HG03571 (cell line): Measurements from ENCODE around the gene TTC39B.

Experiments
- ATAC-seq: cut with Tn5 transposase; IDR thresholded peaks from one replicate; pipeline ENCODE4 v1.9.1; 2021; ENCODE audit not compliant: unreplicated experiment

Gene TTC39B

DNA sequence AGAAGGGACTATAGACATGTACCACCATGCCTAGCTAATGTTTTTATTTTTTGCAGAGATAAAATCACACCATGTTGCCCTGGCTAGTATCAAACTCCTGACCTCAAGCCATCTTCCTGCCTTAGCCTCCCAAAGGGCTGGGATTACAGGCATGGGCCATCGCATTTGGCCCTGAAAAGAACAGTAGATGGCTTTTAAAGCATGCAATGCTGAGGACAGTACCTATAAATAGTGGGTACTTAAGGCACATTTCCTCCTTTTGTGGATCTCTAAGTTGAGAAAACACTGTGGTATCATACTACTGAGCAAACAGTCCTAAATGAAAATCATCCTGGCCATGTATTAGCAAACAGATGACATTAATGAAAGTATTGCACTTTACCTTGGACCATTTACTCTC, 119.4 kb downstream of the TTC39B start:
- ATAC-seq = no peak

DNA sequence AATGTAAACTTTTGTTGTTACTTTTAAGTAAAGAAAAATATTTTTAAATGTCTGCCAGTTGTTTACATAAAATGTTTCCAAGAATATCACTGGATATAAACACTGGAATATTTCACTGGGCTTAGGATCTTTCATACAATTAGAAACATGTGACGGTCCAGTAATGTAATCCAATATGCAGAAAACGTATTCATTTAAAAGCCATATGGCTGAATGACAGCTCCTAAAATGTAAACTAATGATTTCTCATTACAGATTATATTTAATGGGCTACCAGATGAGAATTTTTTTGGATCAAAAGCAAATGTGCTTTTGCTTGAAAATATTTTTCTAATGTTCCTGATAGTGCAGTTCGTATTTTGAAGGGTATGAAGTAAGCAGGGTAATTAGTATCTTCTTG, 124.3 kb downstream of the TTC39B start:
- no peak for ATAC-seq

GRCh38 chr9:15182101-15182551, 124.9 kb downstream of the TTC39B start:
- no peak for ATAC-seq

GRCh38 chr9:15180124-15180523, 126.9 kb downstream of the TTC39B start:
- no peak for ATAC-seq

DNA sequence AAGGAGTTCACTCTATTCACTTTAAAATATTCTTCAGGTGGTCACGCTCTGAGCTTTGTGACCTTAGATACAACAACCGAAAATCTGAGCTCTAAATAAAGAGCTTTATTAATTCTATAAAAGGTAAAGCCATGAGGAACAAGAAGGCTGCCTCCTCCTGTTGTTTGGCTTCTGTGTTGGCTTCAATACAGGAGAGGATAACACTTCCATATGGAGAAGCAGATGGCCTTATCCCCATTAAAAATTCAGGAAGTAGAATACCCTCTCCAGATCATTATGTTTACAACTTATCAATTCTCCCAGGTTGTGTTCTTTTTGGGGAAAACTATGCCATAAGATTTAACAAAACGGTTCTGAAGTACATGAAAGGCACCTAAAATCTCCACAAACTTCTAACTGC, 128.4 kb downstream of the TTC39B start:
- no peak for ATAC-seq

- ATAC-seq = no peak
Observed at GRCh38 chr9:15176836-15177235, 130.2 kb downstream of the TTC39B start.

GRCh38 chr9:15163931-15164330, 143.1 kb downstream of the TTC39B start:
- no peak for ATAC-seq

DNA sequence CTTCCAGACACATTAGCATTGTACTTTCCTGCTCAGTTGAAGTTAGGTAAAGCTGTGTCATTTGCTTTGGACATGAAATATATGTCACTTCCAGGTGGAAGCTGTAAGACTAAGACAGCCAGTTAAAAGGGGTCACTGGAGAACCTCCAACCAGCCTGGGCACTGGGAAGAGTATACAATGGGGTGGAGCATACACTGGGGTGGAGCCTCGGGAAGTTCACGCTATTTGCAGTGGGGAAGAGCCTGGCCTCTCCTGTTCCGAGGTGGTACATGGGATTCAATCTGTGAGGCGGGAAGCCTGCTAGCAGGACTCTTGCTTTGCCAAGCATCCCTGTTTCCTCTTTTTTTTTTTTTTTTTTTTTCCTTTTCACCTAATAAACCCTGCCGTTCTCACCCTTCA, 145.3 kb downstream of the TTC39B start:
- ATAC-seq = no peak

DNA sequence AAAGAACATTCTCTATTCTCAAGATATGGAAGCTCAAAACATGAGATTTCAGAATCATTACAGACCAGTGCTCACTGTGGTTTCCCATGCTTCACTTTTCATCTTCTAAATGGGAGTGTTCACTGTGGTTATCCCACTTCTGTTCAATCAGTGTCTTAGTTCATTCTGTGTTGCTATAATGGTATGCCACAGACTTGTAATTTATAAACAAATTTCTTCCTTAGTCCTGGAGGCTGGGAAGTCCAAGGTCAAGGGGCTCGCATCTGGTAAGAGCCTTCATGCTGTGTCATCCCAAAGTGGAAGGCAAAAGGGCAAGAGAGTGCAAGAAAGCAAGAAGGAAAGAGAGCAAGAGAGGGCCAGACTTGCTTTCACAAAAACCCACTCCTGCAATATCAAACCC, 146.3 kb downstream of the TTC39B start:
- ATAC-seq = no peak

GRCh38 chr9:15158064-15158463, 149.0 kb downstream of the TTC39B start:
- no peak for ATAC-seq

DNA sequence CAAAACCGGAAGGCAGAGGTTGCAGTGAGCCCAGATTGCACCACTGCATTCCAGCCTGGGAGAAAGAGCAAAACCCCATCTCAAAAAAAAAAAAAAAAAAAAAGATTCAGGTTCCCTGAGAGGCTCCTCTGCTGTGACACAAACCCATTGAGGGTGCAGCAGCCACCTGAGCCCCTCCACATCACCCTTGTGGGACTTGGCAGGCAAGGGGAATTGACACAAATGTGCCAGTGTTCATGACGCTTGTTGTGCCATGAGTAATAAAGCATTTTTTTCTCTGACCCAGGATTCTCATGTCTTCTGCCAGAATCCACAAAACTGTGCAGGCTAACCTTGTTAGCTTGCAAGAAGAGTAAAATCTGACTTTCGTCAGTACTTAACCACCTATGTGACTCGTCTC, 149.6 kb downstream of the TTC39B start:
- ATAC-seq = no peak

DNA sequence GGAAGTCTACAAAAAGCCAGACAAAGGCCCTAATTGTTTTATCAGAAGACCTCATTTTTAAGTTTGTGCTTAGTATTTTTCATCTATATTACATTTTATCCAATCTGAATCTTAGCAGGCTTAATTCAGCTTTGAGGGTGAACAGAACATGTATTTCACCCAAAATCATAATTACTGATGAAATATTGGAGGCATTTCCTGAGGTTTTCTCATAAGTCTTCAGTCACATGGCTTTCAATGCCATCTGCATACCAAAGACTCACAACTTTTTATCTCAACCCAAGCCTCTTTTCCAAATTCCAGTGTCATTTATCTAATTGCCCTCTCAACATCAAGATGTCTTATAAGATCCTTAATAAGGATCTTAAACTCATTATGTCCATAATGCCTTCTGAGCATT, 150.8 kb downstream of the TTC39B start:
- ATAC-seq = no peak

- ATAC-seq = no peak
Observed at GRCh38 chr9:15155826-15156225, 151.2 kb downstream of the TTC39B start.

DNA sequence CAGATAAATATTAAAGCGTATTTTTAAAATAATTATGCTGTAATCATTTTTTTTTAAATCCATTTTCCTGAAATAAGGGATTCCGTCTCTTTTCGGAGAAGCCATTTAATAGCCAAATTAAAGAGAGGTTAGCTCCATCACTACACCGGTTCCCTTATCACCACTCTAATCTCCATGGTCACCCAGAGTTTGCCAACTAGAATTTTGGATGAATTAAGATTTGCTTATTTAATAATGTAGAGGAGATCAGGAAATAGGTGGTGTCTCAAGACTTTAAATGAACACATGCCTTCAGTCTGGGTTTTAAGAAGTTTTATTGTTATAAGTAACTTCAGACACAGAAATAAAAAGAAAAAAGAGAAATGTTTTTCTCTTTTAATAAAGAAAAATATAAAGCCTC, 151.7 kb downstream of the TTC39B start:
- no peak for ATAC-seq

- no peak for ATAC-seq
Observed at GRCh38 chr9:15154677-15155076, 152.3 kb downstream of the TTC39B start.

DNA sequence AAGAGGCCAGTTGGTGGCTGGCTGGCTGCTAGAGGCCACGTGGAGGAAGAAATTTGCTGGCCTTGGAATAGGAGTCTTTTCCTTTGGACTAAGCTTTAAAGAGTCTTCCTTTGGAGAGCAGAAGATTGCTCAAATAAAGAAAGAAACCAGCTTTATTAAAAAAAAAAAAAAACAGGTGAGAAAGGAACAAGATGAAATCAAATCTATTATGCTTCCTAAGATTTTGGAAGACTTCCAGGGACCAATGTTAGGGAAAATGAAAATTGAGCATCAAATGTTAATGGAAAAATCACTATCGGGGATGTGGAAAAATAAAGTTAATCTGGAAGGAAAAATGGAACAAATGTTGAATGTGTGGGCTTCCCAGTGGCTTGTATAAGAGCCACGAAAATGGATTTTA, 153.1 kb downstream of the TTC39B start:
- no peak for ATAC-seq

DNA sequence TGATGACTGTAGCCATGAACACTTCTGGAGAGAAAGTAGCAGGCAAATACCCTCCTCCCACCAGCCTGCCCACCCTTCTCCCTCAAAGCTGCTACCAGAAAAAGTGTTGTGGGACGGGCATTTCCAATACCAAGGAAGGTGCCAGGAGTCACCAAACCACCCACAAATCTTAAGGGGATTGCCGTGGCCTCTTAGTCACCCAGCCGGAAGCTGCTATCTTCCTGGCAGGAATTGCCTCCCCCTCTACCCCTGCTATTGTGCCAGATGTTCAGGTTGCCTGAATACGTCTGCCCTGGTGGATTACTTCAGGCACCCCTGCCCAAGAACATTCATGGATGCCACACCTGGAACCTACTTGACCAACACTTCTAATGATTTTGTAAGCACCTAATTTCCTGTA, 156.1 kb downstream of the TTC39B start:
- ATAC-seq = no peak

DNA sequence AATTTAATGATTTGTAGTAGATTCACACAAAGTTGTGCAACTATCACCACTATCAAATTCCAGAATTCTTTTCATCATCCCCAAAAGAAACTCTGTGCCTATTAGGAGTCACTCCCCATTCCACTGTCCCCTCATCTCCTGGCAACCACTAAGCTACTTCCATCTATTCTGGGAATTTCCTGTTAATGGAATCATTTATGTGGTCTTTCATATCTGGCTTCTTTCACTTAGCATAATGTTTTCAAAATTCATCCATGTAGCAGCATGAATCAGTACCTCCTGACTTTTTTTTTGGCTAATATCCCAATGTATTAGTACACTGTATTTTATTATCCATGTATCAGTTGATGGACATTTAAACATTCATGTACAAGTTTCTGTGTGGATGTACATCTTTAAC, 157.6 kb downstream of the TTC39B start:
- ATAC-seq = no peak

- no peak for ATAC-seq
Observed at GRCh38 chr9:15146268-15146700, 160.7 kb downstream of the TTC39B start.

- ATAC-seq = no peak
Observed at GRCh38 chr9:15144622-15145061, 162.4 kb downstream of the TTC39B start.

- no peak for ATAC-seq
Observed at GRCh38 chr9:15142878-15143534, 164.0 kb downstream of the TTC39B start.

GRCh38 chr9:15140051-15140450, 167.0 kb downstream of the TTC39B start:
- ATAC-seq = no peak

DNA sequence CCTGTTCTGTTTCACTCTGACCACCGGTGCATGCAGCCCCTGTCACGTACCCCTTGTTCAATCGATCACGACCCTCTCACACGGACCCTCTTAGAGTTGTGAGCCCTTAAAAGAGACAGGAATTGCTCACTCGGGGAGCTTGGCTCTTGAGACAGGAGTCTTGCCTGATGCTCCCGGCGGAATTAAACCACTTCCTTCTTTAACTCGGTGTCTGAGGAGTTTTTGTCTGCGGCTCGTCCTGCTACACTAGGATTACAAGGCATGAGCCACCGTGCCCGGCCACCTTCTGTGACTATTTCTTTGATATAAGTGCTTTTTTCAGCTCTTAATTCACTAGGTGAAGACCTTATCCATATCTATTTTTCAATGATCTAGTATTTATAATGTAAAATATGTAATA, 167.5 kb downstream of the TTC39B start:
- ATAC-seq = no peak
